Measurements from ENCODE around the gene COL6A6. TPM values are rescaled to one million over a fixed set of nuclear protein-coding genes. Genes with fewer than 3 reads are reported as not detected.
"Not testable (repeated sequence)": the region's sequence is repeated elsewhere in the genome, so short reads cannot be mapped to it uniquely, and the experiment has no call there.

The COL6A6 gene
- total and polyA plus RNA-seq, 8 donors: 0.03 to 1.4 (median 0.07) TPM

DNA sequence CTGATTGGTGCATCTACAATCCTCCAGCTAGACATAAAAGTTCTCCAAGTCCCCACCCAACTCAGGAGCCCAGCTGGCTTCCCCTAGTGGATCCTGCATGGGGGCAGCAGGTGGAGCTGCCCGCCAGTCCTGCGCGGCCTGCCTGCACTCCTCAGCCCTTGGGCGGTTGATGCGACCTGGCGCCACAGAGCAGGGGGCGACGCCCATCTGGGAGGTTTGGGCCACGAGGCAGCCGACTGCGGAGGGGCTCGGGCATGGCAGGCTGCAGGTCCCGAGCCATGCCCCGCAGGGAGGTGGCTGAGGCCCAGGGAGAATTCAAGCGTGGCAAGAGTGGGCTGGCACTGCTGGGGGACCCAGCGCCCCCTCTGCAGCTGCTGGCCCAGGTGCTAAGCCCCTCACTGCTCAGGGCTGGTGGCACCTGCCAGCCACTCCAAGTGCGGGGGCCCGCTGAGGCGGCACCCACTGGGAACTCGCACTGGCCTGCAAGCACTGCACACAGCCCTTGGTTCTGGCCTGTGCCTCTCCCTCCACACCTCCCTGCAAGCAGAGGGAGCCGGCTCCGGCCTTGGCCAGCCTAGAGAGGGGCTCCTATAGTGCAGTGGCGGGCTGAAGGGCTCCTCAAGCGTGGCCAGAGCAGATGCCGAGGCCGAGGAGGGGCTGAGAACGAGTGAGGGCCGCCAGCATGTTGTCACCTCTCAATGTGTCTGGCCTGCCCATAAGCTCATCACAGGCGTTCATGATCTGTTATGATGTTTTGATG lies 30.1 kb downstream of the COL6A6 start:
- TF ChIP-seq, protein P1, sequence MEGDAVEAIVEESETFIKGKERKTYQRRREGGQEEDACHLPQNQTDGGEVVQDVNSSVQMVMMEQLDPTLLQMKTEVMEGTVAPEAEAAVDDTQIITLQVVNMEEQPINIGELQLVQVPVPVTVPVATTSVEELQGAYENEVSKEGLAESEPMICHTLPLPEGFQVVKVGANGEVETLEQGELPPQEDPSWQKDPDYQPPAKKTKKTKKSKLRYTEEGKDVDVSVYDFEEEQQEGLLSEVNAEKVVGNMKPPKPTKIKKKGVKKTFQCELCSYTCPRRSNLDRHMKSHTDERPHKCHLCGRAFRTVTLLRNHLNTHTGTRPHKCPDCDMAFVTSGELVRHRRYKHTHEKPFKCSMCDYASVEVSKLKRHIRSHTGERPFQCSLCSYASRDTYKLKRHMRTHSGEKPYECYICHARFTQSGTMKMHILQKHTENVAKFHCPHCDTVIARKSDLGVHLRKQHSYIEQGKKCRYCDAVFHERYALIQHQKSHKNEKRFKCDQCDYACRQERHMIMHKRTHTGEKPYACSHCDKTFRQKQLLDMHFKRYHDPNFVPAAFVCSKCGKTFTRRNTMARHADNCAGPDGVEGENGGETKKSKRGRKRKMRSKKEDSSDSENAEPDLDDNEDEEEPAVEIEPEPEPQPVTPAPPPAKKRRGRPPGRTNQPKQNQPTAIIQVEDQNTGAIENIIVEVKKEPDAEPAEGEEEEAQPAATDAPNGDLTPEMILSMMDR (IDR thresholded peaks at IDR 0.05): no peak
- Histone ChIP-seq H3K9me3 (no peaks in the 10 kb centered on the region), H3K27ac (no peak overlapping the region), H3K4me3 (no peak overlapping the region), H3K4me1 (no peaks in the 10 kb centered on the region), H3K36me3 (no peaks in the 10 kb centered on the region), H3K27me3 (no peaks in the 10 kb centered on the region)
- intact Hi-C loops (cut with DNase I): no loop called here
- peak in 1 of 6 donors; percentile 55 for DNase-seq
- no peak for FAIRE-seq
- ATAC-seq: no peak
- 84 to 91% methylated on average over 27 to 29 of the region's 29 CpGs for WGBS, 2 donors

DNA sequence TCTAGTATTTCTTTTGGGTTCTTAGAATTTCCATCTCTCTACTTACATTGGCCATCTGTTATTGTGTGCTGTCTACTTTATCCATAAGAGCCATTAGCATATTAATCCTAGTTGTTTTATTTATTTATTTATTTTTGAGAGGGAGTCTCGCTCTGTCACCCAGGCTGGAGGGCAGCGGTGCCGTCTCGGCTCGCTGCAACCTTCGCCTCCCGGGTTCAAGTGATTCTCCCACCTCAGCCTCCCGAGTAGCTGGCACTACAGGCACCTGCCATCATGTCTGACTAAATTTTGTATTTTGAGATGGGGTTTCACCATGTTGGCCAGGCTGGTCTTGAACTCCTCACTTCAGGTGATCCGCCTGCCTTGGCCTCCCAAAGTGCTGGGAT lies 30.7 kb downstream of the COL6A6 start:
- H3K4me3 ChIP-seq; ATAC-seq; H3K27ac ChIP-seq; intact Hi-C loops (cut with DNase I); H3K4me1 ChIP-seq; H3K27me3 ChIP-seq; H3K36me3 ChIP-seq; DNase-seq; FAIRE-seq; H3K9me3 ChIP-seq: not testable (repeated sequence)
- 78 to 83% methylated on average over 9 of the region's 9 CpGs for WGBS, 2 donors

DNA sequence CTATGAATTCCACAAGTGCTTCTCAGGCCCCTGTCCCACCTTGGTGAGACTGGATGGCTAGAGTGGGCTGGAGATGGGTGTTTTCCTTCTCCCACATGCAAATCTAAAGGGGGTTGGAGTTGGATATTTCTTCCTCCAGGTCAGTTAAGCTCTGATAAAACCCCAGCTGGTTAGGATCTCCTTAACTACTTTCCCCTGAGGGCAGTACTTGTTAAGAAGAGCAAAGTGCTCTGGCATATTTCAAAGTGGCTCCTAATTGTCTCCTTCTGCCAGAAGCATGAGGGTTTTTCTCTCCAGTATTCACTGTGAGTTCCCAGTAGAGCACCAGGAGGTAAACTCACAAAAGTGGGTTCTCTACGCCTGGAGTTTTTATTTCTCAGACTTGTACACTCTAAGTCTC lies 31.4 kb downstream of the COL6A6 start:
- Histone ChIP-seq H3K27ac (no peak overlapping the region), H3K36me3 (no peaks in the 10 kb centered on the region), H3K27me3 (no peaks in the 10 kb centered on the region), H3K9me3 (no peaks in the 10 kb centered on the region), H3K4me1 (no peaks in the 10 kb centered on the region), H3K4me3 (no peak overlapping the region)
- TF ChIP-seq, protein P1 (IDR thresholded peaks at IDR 0.05): no peak
- intact Hi-C loops (cut with DNase I): no loop called here
- no peak for DNase-seq
- 64 to 69% methylated on average over 1 of the region's 1 CpG for WGBS, 2 donors
- ATAC-seq: no peak
- no peak for FAIRE-seq

DNA sequence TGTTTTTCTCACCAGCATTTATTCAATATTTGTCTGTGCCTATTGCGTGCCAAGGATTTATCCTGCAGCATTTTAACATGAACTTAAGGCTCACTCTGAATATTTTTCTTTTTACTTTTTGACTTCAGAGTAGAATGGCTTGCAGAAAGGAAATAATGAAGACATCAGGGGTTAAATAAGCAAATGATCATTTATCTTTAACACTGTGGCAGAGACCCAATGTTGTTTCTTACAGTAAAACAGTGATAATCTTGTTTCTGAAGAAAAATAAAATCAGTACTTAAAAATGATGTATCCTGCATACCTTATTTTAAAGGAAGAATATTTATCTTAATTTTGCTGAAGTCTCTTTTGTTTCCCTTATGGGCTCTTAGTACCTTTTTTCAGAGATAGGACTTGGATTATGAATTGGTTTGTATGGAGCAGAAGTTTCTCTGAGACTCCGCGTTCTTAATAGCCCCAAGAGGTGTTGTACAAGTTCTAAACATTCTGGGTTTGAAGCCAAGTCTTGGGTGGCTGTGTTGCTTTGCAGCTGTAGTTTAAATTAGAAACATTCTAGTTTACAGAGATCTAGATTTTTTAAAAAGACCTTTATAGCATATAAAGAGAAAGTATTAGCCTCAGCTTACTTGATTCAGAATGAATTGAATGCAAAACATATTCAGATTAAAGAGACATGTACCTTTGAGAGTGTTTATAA lies 40.5 kb downstream of the COL6A6 start:
- no peak for DNase-seq
- no peaks in the 10 kb centered on the region for H3K4me1 ChIP-seq
- ATAC-seq: no peak
- 71 to 74% methylated on average over 3 of the region's 3 CpGs for WGBS, 2 donors
- no peak overlapping the region for H3K4me3 ChIP-seq
- H3K9me3 ChIP-seq: no peaks in the 10 kb centered on the region
- no peaks in the 10 kb centered on the region for H3K27me3 ChIP-seq
- intact Hi-C loops (cut with DNase I): no loop called here
- TF ChIP-seq, protein P1 (IDR thresholded peaks at IDR 0.05): no peak
- H3K36me3 ChIP-seq: no peaks in the 10 kb centered on the region
- no peak for FAIRE-seq
- H3K27ac ChIP-seq: no peak overlapping the region

DNA sequence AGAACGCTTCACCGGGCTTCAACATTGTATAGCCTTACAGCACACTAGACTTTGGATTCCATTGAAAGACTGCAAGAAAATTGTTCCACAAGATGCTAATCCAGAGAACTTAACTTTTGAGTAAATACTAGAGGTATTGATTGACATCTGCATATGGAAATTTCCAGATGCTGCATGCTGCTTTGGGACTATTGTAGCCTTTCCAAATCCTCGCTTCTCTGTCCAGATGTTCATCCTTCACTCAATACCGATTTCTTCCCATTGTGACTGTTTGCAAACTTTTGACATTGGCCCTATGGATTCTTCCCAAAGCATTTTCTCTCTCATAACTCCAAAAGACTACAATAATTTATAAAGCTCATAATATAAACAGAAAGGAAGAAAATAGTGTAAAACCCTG lies 41.4 kb downstream of the COL6A6 start:
- TF ChIP-seq, protein P1 (IDR thresholded peaks at IDR 0.05): no peak
- H3K27me3 ChIP-seq: no peaks in the 10 kb centered on the region
- no peaks in the 10 kb centered on the region for H3K9me3 ChIP-seq
- 77 to 81% methylated on average over 4 of the region's 4 CpGs for WGBS, 2 donors
- ATAC-seq: no peak
- no peak for FAIRE-seq
- H3K27ac ChIP-seq: no peak overlapping the region
- DNase-seq: no peak
- no peaks in the 10 kb centered on the region for H3K4me1 ChIP-seq
- no peak overlapping the region for H3K4me3 ChIP-seq
- intact Hi-C loops (cut with DNase I): no loop called here
- no peaks in the 10 kb centered on the region for H3K36me3 ChIP-seq

All from pancreas (tissue), 10 donors.